Inflammatory macrophage treated with lipopolysaccharide for 4 hours (primary cell): ENCODE data around the gene EPG5.
A peak's percentile ranks its signal among the peaks of the same experiment; 100 is the strongest.
"Not testable (repeated sequence)": the region's sequence is repeated elsewhere in the genome, so short reads cannot be mapped to it uniquely, and the experiment has no call there.

Experiments used
- DNase-seq: peaks from one replicate; pipeline ENCODE4 v3.0.0-alpha.2; 2020

Gene EPG5

DNA sequence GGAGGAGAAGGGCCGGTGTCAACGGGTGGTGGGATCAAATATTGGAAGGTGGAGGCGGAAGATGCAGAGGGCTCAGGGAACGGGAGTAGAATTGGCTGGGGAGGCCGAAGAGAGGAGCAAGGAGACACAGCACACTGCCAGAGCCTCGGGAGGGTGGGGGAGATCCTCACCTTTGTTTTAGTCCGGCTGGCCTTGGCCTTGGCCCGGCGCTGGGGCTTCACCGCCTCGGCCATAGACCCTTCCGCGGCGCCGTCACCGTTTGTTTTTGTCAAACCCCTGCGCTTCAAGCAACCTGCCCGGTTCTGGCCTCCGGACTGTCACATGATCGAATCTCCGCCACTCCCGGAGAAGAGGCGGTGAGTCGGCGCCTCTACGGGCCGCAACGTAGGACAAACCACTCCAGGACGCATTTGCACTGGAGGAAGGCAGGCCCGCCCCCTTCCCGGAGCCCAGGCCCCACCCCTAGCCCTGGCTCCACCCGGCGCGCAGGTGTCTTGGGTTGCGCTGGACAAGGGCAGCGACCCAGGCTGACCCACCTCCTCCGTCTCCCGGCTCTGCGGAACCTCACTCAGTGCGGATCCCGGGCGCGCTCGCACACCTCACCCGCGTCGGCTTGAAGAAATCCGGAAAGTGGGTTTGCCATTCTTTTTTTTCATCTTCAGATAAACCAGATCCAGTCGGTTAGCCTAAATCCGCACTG lies at the start of gene EPG5:
Gene EPG5, minus strand, starts transcription at position 323 of the 700 bp plus-strand sequence. Its CDS starts 90 bp downstream, at position 233.
- peak; percentile 94 for DNase-seq

DNA sequence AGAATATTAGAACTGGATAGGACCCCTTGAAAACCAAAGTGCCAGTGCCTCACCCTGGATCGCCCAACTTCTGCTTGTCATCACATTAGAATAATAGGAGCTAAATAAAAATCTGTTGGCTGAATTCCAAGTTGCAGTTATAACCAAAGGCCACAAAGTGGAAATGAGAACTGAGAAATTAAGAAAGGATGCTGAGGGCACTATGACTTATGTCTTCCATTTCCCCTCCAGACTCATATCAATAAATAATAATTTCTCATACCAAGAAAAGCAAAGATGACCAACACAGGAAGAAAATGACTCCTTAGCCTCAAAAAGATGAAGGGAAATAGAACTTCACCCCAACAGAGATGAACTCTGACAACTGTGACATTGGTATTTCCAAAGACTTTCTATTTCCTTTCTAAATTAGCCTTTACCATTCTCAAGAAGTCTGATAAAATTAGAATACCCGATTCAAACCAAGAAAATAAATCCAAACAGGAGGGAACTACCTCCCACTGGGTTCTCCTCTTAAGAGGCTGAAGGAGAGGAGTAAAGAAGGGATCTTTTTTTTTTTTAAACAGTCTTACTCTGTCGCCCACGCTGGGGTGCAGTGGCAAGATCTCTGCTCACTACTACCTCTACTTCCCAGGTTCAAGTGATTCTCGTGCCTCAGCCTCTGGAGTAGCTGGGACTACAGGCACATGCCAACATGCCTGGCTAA lies 46.5 kb upstream of the EPG5 start:
- DNase-seq = peak; percentile 89

DNA sequence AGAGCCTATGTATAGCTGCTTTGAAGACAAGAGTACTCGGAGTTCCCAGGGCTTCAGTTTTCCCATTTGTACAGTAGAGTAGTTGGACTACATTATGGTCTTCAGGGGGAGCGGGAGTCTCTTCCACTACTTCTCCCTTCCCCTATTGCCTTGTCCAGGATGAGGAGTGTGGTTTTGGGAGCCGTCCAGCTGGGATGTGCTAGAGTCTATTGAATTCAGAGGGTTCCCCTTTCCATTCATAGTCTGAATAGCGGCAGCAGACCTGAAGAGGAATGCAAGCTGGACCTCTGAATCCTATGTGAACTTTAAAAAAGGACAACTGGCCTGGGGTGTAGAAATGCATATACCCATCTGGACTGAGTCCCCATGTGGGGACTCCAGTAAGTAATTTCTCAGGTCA lies 43.5 kb upstream of the EPG5 start:
- DNase-seq = no peak

GRCh38 chr18:46010050-46010449 lies 42.9 kb upstream of the EPG5 start:
- DNase-seq = no peak

DNA sequence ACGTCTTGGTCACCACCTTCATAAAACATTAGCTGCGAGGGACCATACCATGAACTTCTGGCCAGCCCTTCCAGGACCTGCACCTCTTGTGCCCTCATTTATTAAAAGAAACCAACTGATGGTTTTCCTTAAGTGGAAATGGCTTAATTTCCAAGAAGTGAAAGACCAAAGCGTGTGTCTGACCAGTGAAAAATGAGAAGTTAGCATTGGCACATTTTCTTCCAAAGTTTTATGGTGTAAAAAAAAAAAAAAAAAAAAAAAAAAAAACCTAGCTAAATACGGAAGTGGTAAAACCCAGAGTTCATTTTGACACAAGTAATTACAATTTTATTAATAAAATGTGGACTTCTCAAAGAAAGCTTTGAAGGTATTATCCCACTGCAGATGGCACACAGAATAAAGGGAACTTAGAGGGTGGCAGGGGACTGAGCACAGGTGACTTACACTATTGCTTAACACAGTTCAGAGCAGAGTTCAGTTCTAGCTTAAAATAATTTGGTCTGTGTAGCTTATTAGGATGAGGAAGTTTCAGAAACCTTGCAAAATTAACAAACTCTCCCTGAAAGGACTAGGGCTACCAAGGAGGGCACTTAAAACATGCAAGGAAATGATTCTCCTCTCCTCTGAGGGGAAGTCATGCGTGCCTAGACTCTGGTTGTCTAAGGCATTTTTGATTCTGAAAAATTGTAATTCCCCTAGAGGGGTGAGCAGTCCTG lies 42.2 kb upstream of the EPG5 start:
- peak; percentile 89 for DNase-seq

GRCh38 chr18:46008531-46008930 lies 41.4 kb upstream of the EPG5 start:
- peak; percentile 22 for DNase-seq

DNA sequence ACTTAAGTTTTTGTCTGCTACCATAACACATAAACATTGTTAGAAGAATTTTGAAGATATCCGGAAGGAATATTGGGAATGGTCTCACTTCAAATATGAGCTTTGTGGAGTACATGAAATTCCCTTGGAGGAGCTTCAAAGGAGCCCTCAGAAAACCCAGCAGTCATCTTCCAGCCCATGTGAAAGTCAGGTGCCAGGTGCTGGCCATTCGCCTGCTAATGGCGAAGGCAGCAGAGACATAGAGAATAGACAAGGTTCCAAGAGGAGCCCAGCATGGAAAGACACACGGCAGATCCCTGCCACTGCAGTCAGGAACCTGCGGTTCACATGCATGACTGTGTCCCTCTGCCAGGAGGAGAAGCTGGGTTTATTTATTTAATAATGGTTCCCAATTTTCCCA lies 40.0 kb upstream of the EPG5 start:
- DNase-seq = no peak

DNA sequence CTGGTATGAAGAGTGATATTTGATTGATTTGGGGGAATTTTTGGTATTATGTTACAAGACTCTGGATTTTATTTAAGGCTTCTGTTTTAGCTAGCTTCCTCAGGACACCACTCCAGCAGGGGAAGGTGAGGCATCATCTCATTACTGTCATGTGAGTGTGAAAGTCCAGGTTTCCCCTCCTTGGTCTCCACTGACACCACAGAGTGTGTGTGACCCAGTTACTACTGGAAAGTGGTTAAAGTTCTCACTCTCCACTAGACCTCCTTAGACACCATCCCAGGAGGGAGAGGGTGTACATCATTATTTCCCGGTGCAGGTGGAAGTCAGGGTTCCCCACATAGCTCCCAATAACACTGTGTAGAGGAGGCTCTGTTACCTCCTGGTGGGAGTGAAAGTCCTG lies 35.8 kb upstream of the EPG5 start:
- no peak for DNase-seq

- DNase-seq = no peak
Measured at GRCh38 chr18:46001892-46002291, 34.8 kb upstream of the EPG5 start.

DNA sequence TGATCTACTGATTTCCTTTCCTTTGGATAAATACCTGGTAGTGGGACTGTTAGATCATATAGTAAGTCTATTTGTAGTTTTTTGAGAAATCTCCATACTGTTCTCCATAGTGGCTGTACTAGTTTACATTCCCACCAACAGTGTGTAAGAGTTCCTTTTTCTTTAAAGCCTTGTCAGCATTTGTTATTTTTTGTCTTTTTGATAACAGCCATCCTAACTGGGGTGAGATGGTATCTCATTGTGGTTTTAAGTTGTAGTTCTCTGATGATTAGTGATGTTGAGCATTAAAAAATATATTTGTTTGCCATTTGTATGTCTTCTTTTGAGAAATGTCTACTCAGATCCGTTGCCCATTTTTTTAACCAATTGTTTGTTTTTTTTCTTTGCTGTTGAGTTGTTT lies 33.9 kb upstream of the EPG5 start:
- DNase-seq = no peak

- no peak for DNase-seq
Measured at GRCh38 chr18:45999536-45999935, 32.4 kb upstream of the EPG5 start.

- no peak for DNase-seq
Measured at GRCh38 chr18:45998244-45998643, 31.1 kb upstream of the EPG5 start.

DNA sequence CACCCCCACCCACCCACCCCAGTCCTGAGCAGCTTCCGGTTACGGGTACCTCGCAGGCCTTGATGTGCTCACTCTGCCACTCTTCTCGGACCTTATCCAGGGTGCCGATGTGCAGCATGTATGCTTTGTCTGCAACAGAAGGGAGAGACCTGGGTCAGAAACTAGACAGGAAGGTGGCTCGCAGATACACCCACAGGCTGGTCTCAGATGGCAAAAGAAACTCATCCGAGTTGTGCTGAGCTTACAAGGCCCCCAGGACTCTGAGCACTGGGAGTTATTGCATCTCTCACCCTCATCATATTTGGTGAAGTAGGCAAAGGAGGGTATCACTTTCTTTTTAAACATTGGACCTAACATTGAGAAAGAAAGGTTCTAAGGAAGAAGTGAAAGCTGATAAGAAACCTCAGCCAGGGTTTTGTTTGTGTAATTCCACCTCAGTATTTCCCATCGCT lies 30.6 kb upstream of the EPG5 start:
- DNase-seq = peak; percentile 82

- no peak for DNase-seq
Measured at GRCh38 chr18:45995461-45995860, 28.3 kb upstream of the EPG5 start.

GRCh38 chr18:45993438-45993837 lies 26.3 kb upstream of the EPG5 start:
- peak; percentile 38 for DNase-seq

DNA sequence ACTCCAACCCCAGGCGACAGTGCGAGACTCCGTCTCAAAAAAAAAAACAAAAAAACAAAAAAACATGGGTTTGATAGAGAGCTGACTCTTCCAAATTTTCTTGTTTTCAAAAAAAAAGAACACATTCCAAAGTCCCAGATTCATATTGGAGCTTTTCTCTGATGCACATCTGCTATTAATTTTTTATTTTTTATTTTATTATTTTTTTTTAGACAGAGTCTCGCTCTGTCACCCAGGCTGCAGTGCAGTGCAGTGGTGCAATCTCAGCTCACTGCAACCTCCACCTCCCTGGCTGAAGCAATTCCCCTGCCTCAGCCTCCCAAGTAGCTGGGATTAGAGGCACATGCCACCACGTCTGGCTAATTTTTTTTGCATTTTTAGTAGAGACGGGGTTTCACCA lies 25.4 kb upstream of the EPG5 start:
- not testable (repeated sequence) for DNase-seq

DNA sequence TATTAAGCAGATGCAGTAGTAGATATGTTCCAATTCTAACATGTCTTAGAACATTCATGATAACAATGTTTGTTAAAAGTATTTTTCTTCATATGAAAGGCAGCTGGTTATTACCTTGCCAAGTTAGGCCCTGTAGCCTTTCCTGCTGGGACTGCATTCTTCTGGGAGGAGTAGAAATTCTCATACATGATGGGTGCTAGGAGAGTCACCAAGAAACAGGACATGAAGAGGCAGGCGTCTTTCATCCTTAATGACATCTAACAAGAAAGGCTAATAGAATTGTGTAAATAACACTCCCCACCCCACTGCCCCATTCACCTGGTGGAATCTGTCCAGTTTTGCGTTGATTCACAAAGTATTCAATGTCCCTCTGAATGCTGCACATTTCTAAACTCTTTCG lies 24.7 kb upstream of the EPG5 start:
- DNase-seq = no peak

- DNase-seq = no peak
Measured at GRCh38 chr18:45984546-45985235, 17.6 kb upstream of the EPG5 start.

- no peak for DNase-seq
Measured at GRCh38 chr18:45981821-45982220, 14.7 kb upstream of the EPG5 start.

DNA sequence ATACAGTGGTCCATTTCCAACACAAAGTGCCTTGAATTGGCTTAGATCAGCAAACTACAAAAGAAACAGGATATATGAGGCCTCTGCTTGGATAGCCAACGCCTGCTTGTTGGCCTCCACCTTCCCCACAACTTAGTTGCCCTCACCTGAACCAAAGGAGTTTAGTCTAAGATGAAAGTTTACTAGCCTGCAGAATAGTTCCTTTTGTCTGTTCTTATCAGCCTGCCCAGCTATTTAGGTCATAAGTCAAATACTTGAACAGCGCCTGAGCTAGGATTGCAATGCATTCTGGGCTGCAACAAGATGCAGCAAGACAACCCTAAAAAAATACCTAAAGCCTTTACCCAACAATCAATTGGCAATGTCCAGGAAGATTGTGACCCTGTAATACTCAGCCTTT lies 13.1 kb upstream of the EPG5 start:
- no peak for DNase-seq

DNA sequence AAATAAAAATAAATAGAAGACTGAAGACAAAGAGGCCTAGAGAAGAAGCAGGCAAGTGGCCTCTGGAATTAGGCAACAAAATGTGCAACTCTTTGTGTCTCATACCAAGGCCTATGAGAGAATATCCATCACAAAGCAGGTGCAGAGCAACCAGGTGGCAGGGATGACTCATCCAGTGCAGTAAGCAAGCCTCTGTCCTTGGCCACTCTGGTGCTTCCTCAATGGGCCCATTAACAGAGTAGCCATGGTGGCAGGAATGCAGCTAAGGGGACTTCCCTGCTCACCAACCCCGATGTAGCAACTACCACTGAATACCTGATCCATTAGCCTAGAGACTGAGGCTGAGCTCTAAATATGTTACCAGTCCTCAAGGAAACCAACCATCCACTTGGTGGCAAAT lies 11.0 kb upstream of the EPG5 start:
- DNase-seq = no peak

DNA sequence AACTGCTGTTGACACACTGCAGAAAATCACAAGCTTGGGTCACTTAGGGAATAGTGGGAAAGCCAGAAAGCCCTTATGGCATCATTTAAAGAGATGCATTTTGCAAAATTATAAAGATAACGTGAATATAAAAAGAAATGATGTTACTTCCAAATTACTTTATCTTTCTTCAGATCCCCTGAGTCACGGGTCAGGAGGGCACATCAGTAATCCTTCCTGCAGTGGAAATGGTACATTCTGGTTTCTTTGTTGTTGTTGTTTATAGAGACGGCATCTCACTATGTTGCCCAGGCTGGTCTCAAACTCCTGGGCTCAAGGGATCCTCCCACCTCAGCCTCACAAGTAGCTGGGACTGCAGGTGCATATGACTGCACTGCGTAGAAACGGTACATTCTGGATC lies 9.8 kb upstream of the EPG5 start:
- DNase-seq = no peak

DNA sequence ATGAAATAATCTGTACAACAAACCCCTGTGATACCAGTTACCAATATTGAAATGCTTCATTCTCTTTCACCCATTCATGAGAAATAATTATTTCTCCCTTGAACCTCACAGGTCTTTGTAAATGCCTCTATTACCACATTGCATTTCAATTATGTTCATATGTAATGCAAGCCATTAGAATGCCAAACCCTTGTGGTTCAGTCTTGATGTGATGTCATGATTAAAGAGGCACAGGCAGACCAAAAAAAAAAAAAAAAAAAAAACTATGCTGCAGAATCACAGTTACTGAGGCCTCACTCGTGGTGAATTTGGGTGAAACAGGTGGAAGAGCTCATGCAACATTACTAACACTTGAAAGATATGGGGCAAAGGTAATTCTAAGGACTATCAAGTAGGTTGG lies 9.4 kb upstream of the EPG5 start:
- DNase-seq = no peak
